ENCODE results near the gene PCGF3.

DNA sequence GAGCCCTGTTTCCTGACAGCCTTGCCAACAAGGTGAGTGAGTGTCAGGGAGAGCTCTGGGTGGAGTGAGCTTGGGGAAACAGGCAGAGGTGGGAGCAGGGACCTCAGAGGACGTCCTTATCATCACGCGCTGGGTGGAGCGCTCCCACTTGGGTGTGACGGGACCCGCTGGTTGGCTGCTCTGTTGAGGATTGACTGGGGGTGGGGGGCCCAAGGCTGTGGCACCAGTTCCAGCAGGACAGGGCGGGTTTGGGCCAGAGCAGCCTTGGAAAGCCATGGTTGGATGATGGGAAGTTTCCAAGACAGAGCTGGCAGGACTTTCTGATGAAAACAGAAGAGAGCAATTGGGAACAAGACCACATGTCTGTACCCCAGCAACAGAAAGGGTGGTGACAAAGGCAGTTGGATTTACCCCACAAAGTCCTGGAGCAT is 3.0 kb upstream of the PCGF3 start:
- TF ChIP-seq, protein P1, sequence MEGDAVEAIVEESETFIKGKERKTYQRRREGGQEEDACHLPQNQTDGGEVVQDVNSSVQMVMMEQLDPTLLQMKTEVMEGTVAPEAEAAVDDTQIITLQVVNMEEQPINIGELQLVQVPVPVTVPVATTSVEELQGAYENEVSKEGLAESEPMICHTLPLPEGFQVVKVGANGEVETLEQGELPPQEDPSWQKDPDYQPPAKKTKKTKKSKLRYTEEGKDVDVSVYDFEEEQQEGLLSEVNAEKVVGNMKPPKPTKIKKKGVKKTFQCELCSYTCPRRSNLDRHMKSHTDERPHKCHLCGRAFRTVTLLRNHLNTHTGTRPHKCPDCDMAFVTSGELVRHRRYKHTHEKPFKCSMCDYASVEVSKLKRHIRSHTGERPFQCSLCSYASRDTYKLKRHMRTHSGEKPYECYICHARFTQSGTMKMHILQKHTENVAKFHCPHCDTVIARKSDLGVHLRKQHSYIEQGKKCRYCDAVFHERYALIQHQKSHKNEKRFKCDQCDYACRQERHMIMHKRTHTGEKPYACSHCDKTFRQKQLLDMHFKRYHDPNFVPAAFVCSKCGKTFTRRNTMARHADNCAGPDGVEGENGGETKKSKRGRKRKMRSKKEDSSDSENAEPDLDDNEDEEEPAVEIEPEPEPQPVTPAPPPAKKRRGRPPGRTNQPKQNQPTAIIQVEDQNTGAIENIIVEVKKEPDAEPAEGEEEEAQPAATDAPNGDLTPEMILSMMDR (IDR thresholded peaks at IDR 0.05) = no peak
- TF ChIP-seq POLR2A (IDR thresholded peaks at IDR 0.05) = no peak
